IMR-90 (cell line): ENCODE results near the gene CD2AP. TPM values are rescaled to one million over a fixed set of nuclear protein-coding genes. Genes with fewer than 3 reads are reported as not detected.

Experiments used
- ATAC-seq: fragments of 200-7000 bp; cut with Tn5 transposase; 2 replicates; pipeline ENCODE4 v1.9.1; 2020; ENCODE audit warnings: low read depth, mild to moderate bottlenecking, moderate library complexity
- BruUV-seq: library from RNA; stranded (reverse); fragments of 400-500 nt; replicated peaks from 2 replicates; lab custom pipeline; 2021; lab: Mats Ljungman, UMichigan
- CTCF ChIA-PET: fragments of 300-600 bp; formaldehyde crosslinking; extraction: SDS; loops from one replicate; lab custom pipeline; 2021; ENCODE audit warnings: antibody characterized with exemption; lab: Yijun Ruan, JAX
- POLR2A ChIA-PET: fragments of 300-600 bp; sonication (Branson Sonifier 250); formaldehyde crosslinking; loops from one replicate; lab custom pipeline; 2022; ENCODE audit warnings: antibody characterized with exemption; ENCODE audit not compliant: unreplicated experiment; lab: Charles Lee
- DNase-seq: peaks from one replicate; pipeline ENCODE4 v3.0.0; 2013
- H2AFZ ChIP-seq: replicated peaks from 2 replicates; pipeline ENCODE3; 2013; ENCODE audit warnings: low read length, mild to moderate bottlenecking; ENCODE audit not compliant: poor library complexity
- H2AK5ac ChIP-seq: 2 replicates; pipeline ENCODE4 v1.6.1; 2013; ENCODE audit warnings: low read depth, low read length, inconsistent platforms
- H2AK9ac ChIP-seq: replicated peaks from 2 replicates; pipeline ENCODE3; 2013; ENCODE audit warnings: mild to moderate bottlenecking, low read depth, low read length, moderate library complexity; ENCODE audit not compliant: poor library complexity
- H2BK120ac ChIP-seq: 2 replicates; pipeline ENCODE4 v1.6.1; 2013; ENCODE audit warnings: low read depth, low read length, inconsistent platforms
- H2BK15ac ChIP-seq: 3 replicates; pipeline ENCODE4 v1.6.1; 2013; ENCODE audit warnings: low read depth, low read length, inconsistent platforms
- H2BK20ac ChIP-seq: 2 replicates; pipeline ENCODE4 v1.6.1; 2013; ENCODE audit warnings: low read depth, mild to moderate bottlenecking, inconsistent platforms, low read length, moderate library complexity
- H2BK5ac ChIP-seq: 2 replicates; pipeline ENCODE4 v1.6.1; 2013; ENCODE audit warnings: mild to moderate bottlenecking, low read depth, low read length, inconsistent platforms; ENCODE audit not compliant: poor library complexity, severe bottlenecking
- H3K14ac ChIP-seq: replicated peaks from 2 replicates; pipeline ENCODE4 v1.6.1; 2013; ENCODE audit warnings: low read depth, low read length, inconsistent platforms
- H3K18ac ChIP-seq: 2 replicates; pipeline ENCODE4 v1.6.1; 2013; ENCODE audit warnings: low read depth, low read length, control low read depth
- H3K23ac ChIP-seq: 2 replicates; pipeline ENCODE4 v1.6.1; 2013; ENCODE audit warnings: low read depth, low read length, inconsistent platforms
- H3K27ac ChIP-seq: 2 replicates; pipeline ENCODE4 v1.5.1; 2013; ENCODE audit warnings: mild to moderate bottlenecking, control low read depth, low read length; ENCODE audit not compliant: insufficient read depth
- H3K27me3 ChIP-seq: 2 replicates; pipeline ENCODE4 v1.6.1; 2013; ENCODE audit warnings: low read length; ENCODE audit not compliant: control insufficient read depth, insufficient read depth
- H3K36me3 ChIP-seq: 2 replicates; pipeline ENCODE4 v1.6.1; 2013; ENCODE audit warnings: low read length, mixed read lengths; ENCODE audit not compliant: control insufficient read depth, insufficient read depth
- H3K4ac ChIP-seq: 2 replicates; pipeline ENCODE4 v1.6.1; 2013; ENCODE audit warnings: low read depth, low read length, inconsistent platforms
- H3K4me1 ChIP-seq: 2 replicates; pipeline ENCODE4 v1.6.1; 2013; ENCODE audit warnings: low read length, mixed read lengths; ENCODE audit not compliant: control insufficient read depth, insufficient read depth
- H3K4me2 ChIP-seq: 2 replicates; pipeline ENCODE4 v1.6.1; 2013; ENCODE audit warnings: low read depth, mild to moderate bottlenecking, control low read depth, low read length, moderate library complexity
- H3K4me3 ChIP-seq: 2 replicates; pipeline ENCODE4 v1.5.1; 2013; ENCODE audit warnings: low read depth, mild to moderate bottlenecking, control low read depth, low read length, moderate library complexity; ENCODE audit not compliant: insufficient read depth
- H3K56ac ChIP-seq: 2 replicates; pipeline ENCODE4 v1.6.1; 2013; ENCODE audit warnings: low read length, inconsistent platforms; ENCODE audit not compliant: insufficient read depth; ENCODE audit errors: extremely low read depth
- H3K79me1 ChIP-seq, 2 experiments: 2 replicates each; pipeline ENCODE4 v1.6.1; 2013; ENCODE audit warnings: low read length in 2 of 2, inconsistent platforms in 1 of 2, low read depth in 1 of 2
- H3K9ac ChIP-seq: 2 replicates; pipeline ENCODE4 v1.6.1; 2013; ENCODE audit warnings: low read depth, low read length, control low read depth
- H3K9me1 ChIP-seq: 2 replicates; pipeline ENCODE4 v1.6.1; 2013; ENCODE audit warnings: low read length, inconsistent platforms; ENCODE audit not compliant: insufficient read depth
- H3K9me3 ChIP-seq: 2 replicates; pipeline ENCODE4 v1.6.1; 2013; ENCODE audit warnings: low read length; ENCODE audit not compliant: control insufficient read depth, insufficient read depth
- H4K20me1 ChIP-seq: 2 replicates; pipeline ENCODE4 v1.6.1; 2013; ENCODE audit warnings: low read length, inconsistent platforms; ENCODE audit not compliant: insufficient read depth
- H4K5ac ChIP-seq: 2 replicates; pipeline ENCODE4 v1.6.1; 2013; ENCODE audit warnings: mild to moderate bottlenecking, low read depth, low read length, control low read depth
- H4K8ac ChIP-seq, 2 experiments: 2 replicates each; pipeline ENCODE4 v1.6.1; 2013; ENCODE audit warnings: low read depth in 2 of 2, low read length in 2 of 2, control low read depth in 1 of 2, inconsistent platforms in 1 of 2
- H4K91ac ChIP-seq: 2 replicates; pipeline ENCODE4 v1.6.1; 2013; ENCODE audit warnings: low read depth, low read length, inconsistent platforms; ENCODE audit not compliant: insufficient read depth
- BHLHE40 ChIP-seq: fragments of 150-350 bp; IDR thresholded peaks from 2 replicates; pipeline ENCODE4 v1.6.1; 2016; ENCODE audit warnings: mild to moderate bottlenecking, low read depth, low read length
- CEBPB ChIP-seq: IDR thresholded peaks from 2 replicates; pipeline ENCODE4 v1.6.1; 2012; ENCODE audit warnings: low read depth, low read length, improper control_type of control experiment
- FOS ChIP-seq: fragments of 150-350 bp; IDR thresholded peaks from 2 replicates; pipeline ENCODE4 v1.6.1; 2016; ENCODE audit warnings: low read depth, low read length
- MAFK ChIP-seq: IDR thresholded peaks from 2 replicates; pipeline ENCODE4 v1.6.1; 2012; ENCODE audit warnings: low read depth, low read length, improper control_type of control experiment
- MAZ ChIP-seq: IDR thresholded peaks from 2 replicates; pipeline ENCODE4 v1.6.1; 2012; ENCODE audit warnings: low read depth, mild to moderate bottlenecking, low read length, improper control_type of control experiment, moderate library complexity, borderline replicate concordance
- MXI1 ChIP-seq: IDR thresholded peaks from 2 replicates; pipeline ENCODE4 v1.6.1; 2012; ENCODE audit warnings: low read depth, mild to moderate bottlenecking, low read length, moderate library complexity, borderline replicate concordance
- POLR2A ChIP-seq: IDR thresholded peaks from 2 replicates; pipeline ENCODE4 v1.6.1; 2012; ENCODE audit warnings: mild to moderate bottlenecking, low read depth, low read length
- RAD21 ChIP-seq: IDR thresholded peaks from 2 replicates; pipeline ENCODE4 v1.6.1; 2012; ENCODE audit warnings: low read length, improper control_type of control experiment
- RCOR1 ChIP-seq: IDR thresholded peaks from 2 replicates; pipeline ENCODE4 v1.6.1; 2012; ENCODE audit warnings: mild to moderate bottlenecking, low read length, improper control_type of control experiment; ENCODE audit not compliant: insufficient replicate concordance
- WGBS, 2 experiments: methylation state at CpG; one replicate each; pipeline versions ENCODE4 v1.1.5 to v1.1.7; 2013; ENCODE audit warnings: missing lambda C conversion rate in 2 of 2; ENCODE audit not compliant: insufficient read length in 1 of 2; ENCODE audit errors: extremely low coverage in 2 of 2; 5-methylcytosine and 5-hydroxymethylcytosine counted together
- dilution Hi-C: fragments of 300-500 bp; cut with HindIII; formaldehyde crosslinking; loops from one replicate; pipeline ENCODE4 v1.14.3; 2018; ENCODE audit warnings: low sequenced_read_pairs; ENCODE audit not compliant: unreplicated experiment
- in situ Hi-C: fragments of 300-500 bp; cut with MboI; formaldehyde crosslinking; loops from 3 replicates; pipeline ENCODE4 v1.14.3; 2019; ENCODE audit warnings: low sequenced_read_pairs, inconsistent platforms, mixed read lengths
- intact Hi-C: fragments of 100-400 bp; cut with micrococcal nuclease; formaldehyde crosslinking; loops from 2 replicates; pipeline ENCODE4 v1.10.0; 2022
- polyA plus RNA-seq, 3 experiments: library from polyadenylated mRNA; depleted of rRNA; stranded (reverse); fragments of >200 nt; gene quantifications; 2 replicates each; pipeline ENCODE4 v1.2.3, GENCODE V29; 2012; ENCODE audit warnings: low replicate concordance in 1 of 3
- total RNA-seq: library from RNA; depleted of rRNA; stranded (reverse); fragments of >200 nt; gene quantifications from 2 replicates; pipeline ENCODE4 v1.2.3, GENCODE V29; 2012
- TF ChIP-seq, protein P1 (sequence below): fragments of 150-350 bp; IDR thresholded peaks from 2 replicates; pipeline ENCODE4 v1.6.1; 2017; ENCODE audit warnings: mild to moderate bottlenecking, antibody characterized with exemption, low read length, low read depth
- TF ChIP-seq, protein P2 (sequence below): fragments of 150-350 bp; IDR thresholded peaks from 2 replicates; pipeline ENCODE4 v1.6.1; 2016; ENCODE audit warnings: low read depth, mild to moderate bottlenecking, low read length, moderate library complexity, borderline replicate concordance

The CD2AP gene
- total and polyA plus RNA-seq, 2 of the 4 experiments (the other 2 are of a cell fraction), result 5.3 to 7.5 TPM

DNA sequence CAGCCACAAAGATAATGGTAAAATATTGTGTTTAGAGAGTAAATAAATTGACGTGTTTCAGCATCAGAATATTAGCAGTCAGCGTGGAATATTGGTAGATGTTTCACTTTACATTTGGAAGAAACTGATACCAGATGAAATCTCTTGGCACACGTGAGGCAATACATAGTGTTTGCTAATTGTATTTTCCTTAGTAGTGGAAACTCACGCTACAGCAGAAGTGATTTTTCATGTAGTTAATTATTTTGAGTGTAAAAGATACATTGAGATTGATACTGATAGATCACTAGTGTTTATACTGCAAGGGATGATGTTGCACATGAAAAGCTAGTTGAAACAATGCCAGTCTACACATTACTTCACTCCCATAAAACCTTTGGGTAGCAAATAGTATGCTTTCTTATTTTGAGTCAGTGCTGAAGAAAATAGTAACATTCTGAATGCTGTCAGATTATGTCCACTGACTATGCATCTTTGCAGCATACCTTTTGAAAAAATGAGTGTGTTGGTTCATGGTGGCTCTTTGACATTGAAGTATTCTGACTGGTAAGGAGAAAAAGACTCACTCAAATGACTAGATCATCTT, 59.3 kb downstream of the CD2AP start:
- no peaks in the 10 kb centered on the region for H3K4me1 ChIP-seq
- H4K91ac ChIP-seq, result no peak overlapping the region
- H2BK15ac ChIP-seq, result no peak overlapping the region
- H3K9me3 ChIP-seq, result no peaks in the 10 kb centered on the region
- no peak overlapping the region for H3K18ac ChIP-seq
- no peak overlapping the region for H3K4me2 ChIP-seq
- H3K4me3 ChIP-seq, result no peak overlapping the region
- peaks cover 8% of the 10 kb centered on the region; the same call in 1 of the 2 replicates for H3K36me3 ChIP-seq
- H3K79me1 ChIP-seq, result peaks cover 2 to 4% of the 10 kb centered on the region in 2 experiments; a peak in 3 of 4 replicates
- no peak overlapping the region for H3K9ac ChIP-seq
- ChIA-PET POLR2A (no interaction called here), CTCF (no interaction called here)
- no peaks in the 10 kb centered on the region for H4K20me1 ChIP-seq
- no peak overlapping the region for H2AFZ ChIP-seq
- no peak overlapping the region for H3K23ac ChIP-seq
- H3K14ac ChIP-seq, result no peak overlapping the region
- no peak for ATAC-seq
- no peak overlapping the region for H3K27ac ChIP-seq
- H4K8ac ChIP-seq, result no peak overlapping the region
- dilution Hi-C loops, result no loop called here
- H2BK20ac ChIP-seq, result no peak overlapping the region
- DNase-seq, result no peak
- intact Hi-C loops, result no loop called here
- H2AK5ac ChIP-seq, result no peak overlapping the region
- no TSS peak for BruUV-seq
- no peak overlapping the region for H3K4ac ChIP-seq
- H3K9me1 ChIP-seq, result no peaks in the 10 kb centered on the region
- no peak overlapping the region for H2AK9ac ChIP-seq
- no peak overlapping the region for H2BK120ac ChIP-seq
- no peak overlapping the region for H4K5ac ChIP-seq
- in situ Hi-C loops, result no loop called here
- H3K56ac ChIP-seq, result no peak overlapping the region
- TF ChIP-seq BHLHE40 (no peak), MAFK (no peak), MXI1 (no peak), FOS (no peak), RCOR1 (no peak), MAZ (no peak), RAD21 (no peak), CEBPB (no peak), POLR2A (no peak)
- TF ChIP-seq, protein P1, sequence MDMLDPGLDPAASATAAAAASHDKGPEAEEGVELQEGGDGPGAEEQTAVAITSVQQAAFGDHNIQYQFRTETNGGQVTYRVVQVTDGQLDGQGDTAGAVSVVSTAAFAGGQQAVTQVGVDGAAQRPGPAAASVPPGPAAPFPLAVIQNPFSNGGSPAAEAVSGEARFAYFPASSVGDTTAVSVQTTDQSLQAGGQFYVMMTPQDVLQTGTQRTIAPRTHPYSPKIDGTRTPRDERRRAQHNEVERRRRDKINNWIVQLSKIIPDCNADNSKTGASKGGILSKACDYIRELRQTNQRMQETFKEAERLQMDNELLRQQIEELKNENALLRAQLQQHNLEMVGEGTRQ, result no peak
- TF ChIP-seq, protein P2, sequence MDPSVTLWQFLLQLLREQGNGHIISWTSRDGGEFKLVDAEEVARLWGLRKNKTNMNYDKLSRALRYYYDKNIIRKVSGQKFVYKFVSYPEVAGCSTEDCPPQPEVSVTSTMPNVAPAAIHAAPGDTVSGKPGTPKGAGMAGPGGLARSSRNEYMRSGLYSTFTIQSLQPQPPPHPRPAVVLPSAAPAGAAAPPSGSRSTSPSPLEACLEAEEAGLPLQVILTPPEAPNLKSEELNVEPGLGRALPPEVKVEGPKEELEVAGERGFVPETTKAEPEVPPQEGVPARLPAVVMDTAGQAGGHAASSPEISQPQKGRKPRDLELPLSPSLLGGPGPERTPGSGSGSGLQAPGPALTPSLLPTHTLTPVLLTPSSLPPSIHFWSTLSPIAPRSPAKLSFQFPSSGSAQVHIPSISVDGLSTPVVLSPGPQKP, result no peak
- H2BK5ac ChIP-seq, result no peak overlapping the region
- 94% methylated on average over 2 of the region's 4 CpGs; no CpG with 5 or more reads in 1 of the 2 experiments for WGBS, 2 experiments
- no peaks in the 10 kb centered on the region for H3K27me3 ChIP-seq
